Lung (tissue), 12 donors: Measurements from ENCODE around the gene LMOD3. TPM values are rescaled to one million over a fixed set of nuclear protein-coding genes. Genes with fewer than 3 reads are reported as not detected.
A peak's percentile ranks its signal among the peaks of the same experiment; 100 is the strongest.

Source experiments
- ATAC-seq: fragments of 200-7000 bp; cut with Tn5 transposase; one replicate; pipeline ENCODE4 v1.9.1; 2020; ENCODE audit warnings: moderate number of reproducible peaks; ENCODE audit not compliant: insufficient read depth, low FRiP score
- DNase-seq, 3 donors: peaks; one replicate each; pipeline ENCODE4 v3.0.0-alpha.2; 2013 to 2017
- H3K27ac ChIP-seq, 2 donors: one replicate each; pipeline ENCODE4 v1.5.1; 2013; ENCODE audit warnings: mild to moderate bottlenecking in 2 of 2, moderate library complexity in 2 of 2, control low read depth in 1 of 2, inconsistent platforms in 1 of 2, low read depth in 1 of 2, low read length in 1 of 2
- H3K27me3 ChIP-seq, 3 donors: one replicate each; pipeline ENCODE4 v1.5.1; 2013; ENCODE audit warnings: low read length in 2 of 3; ENCODE audit not compliant: control insufficient read depth in 3 of 3, insufficient read depth in 3 of 3
- H3K36me3 ChIP-seq, 4 donors: one replicate each; pipeline ENCODE4 v1.5.1; 2013; ENCODE audit warnings: low read length in 4 of 4, mild to moderate bottlenecking in 1 of 4, moderate library complexity in 1 of 4; ENCODE audit not compliant: control insufficient read depth in 4 of 4, insufficient read depth in 4 of 4
- H3K4me1 ChIP-seq, 5 donors: one replicate each; pipeline ENCODE4 v1.5.1; 2013; ENCODE audit warnings: low read length in 5 of 5, mild to moderate bottlenecking in 2 of 5, moderate library complexity in 1 of 5; ENCODE audit not compliant: control insufficient read depth in 5 of 5, insufficient read depth in 5 of 5
- H3K4me3 ChIP-seq: one replicate; pipeline ENCODE4 v1.5.1; 2013; ENCODE audit warnings: mild to moderate bottlenecking, control low read depth, moderate library complexity
- H3K9ac ChIP-seq, 2 donors: one replicate each; pipeline ENCODE4 v1.5.1; 2013; ENCODE audit warnings: low read length in 2 of 2, control low read depth in 1 of 2; ENCODE audit not compliant: insufficient read depth in 1 of 2
- H3K9me3 ChIP-seq, 4 donors: one replicate each; pipeline ENCODE4 v1.5.1; 2013; ENCODE audit warnings: low read length in 3 of 4, mild to moderate bottlenecking in 1 of 4, moderate library complexity in 1 of 4; ENCODE audit not compliant: control insufficient read depth in 4 of 4, insufficient read depth in 3 of 4
- CTCF ChIP-seq: IDR thresholded peaks from 2 replicates; pipeline ENCODE4 v1.5.1; 2012; ENCODE audit warnings: mild to moderate bottlenecking; ENCODE audit errors: control extremely low read depth, extremely low read depth
- WGBS, 2 donors: extraction: QIAGEN DNeasy Blood & Tissue Kit; methylation state at CpG; one replicate each; pipeline ENCODE4 v1.1.7; 2013; 5-methylcytosine and 5-hydroxymethylcytosine counted together
- polyA plus RNA-seq, 2 donors: library from polyadenylated mRNA; stranded (reverse); fragments of 200-250 nt; gene quantifications; one replicate each; pipeline ENCODE4 v1.2.1, GENCODE V29; 2013
- total RNA-seq, 2 donors: library from RNA; depleted of rRNA in 1 of 2; stranded (reverse); fragments of >200 nt in 1 of 2; gene quantifications; one replicate each; pipeline ENCODE4 v1.2.1, GENCODE V29; 2014 to 2021
- donor health status: control.
- donor health status: control.
- donor health status: Bipolar disorder and iron deficiency.
- donor health status: healthy.
- donor health status: DM: yes; HTN: yes; CAD: no.

The LMOD3 gene
- total and polyA plus RNA-seq, 4 donors, result 0.08 to 0.14 (median 0.12) TPM

- Histone ChIP-seq H3K4me1 (no peaks in the 10 kb centered on the region), H3K27me3 (no peaks in the 10 kb centered on the region), H3K36me3 (no peaks in the 10 kb centered on the region), H3K4me3 (no peak overlapping the region), H3K9ac (no peak overlapping the region), H3K9me3 (no peaks in the 10 kb centered on the region), H3K27ac (no peak overlapping the region)
- DNase-seq (no peak), ATAC-seq (no peak)
- TF ChIP-seq CTCF, result no peak
Measured at GRCh38 chr3:69130689-69131088, 8.3 kb upstream of the LMOD3 start.

GRCh38 chr3:69129531-69129930 lies 7.1 kb upstream of the LMOD3 start:
- Histone ChIP-seq H3K4me3 (no peak overlapping the region), H3K9me3 (no peaks in the 10 kb centered on the region), H3K9ac (no peak overlapping the region), H3K27ac (no peak overlapping the region), H3K27me3 (no peaks in the 10 kb centered on the region), H3K4me1 (no peaks in the 10 kb centered on the region), H3K36me3 (no peaks in the 10 kb centered on the region)
- DNase-seq (peak in 1 of 3 donors; percentile 40), ATAC-seq (peak; percentile 19)
- 20 to 25% methylated on average over 1 of the region's 1 CpG for WGBS, 2 donors
- no peak for TF ChIP-seq CTCF

GRCh38 chr3:69128509-69128908 lies 6.1 kb upstream of the LMOD3 start:
- H3K4me1 ChIP-seq, result no peaks in the 10 kb centered on the region
- H3K27me3 ChIP-seq, result no peaks in the 10 kb centered on the region
- H3K27ac ChIP-seq, result no peak overlapping the region
- no peak overlapping the region for H3K9ac ChIP-seq
- no peaks in the 10 kb centered on the region for H3K9me3 ChIP-seq
- no peak overlapping the region for H3K4me3 ChIP-seq
- no peak for TF ChIP-seq CTCF
- DNase-seq (no peak), ATAC-seq (no peak)
- H3K36me3 ChIP-seq, result no peaks in the 10 kb centered on the region

- no peaks in the 10 kb centered on the region for H3K9me3 ChIP-seq
- ATAC-seq, result no peak
Measured at GRCh38 chr3:69126999-69127398, 4.6 kb upstream of the LMOD3 start.

More at GRCh38 chr3:69126999-69127398, 4.6 kb upstream of the LMOD3 start:
- WGBS, 2 donors, result 79 to 89% methylated on average over 2 of the region's 2 CpGs
- H3K27ac ChIP-seq, result no peak overlapping the region
- H3K9ac ChIP-seq, result no peak overlapping the region
- no peaks in the 10 kb centered on the region for H3K36me3 ChIP-seq
- no peak overlapping the region for H3K4me3 ChIP-seq
- H3K27me3 ChIP-seq, result no peaks in the 10 kb centered on the region
- no peak for DNase-seq
- peaks cover 0 to 4% (median 0%) of the 10 kb centered on the region in 5 donors for H3K4me1 ChIP-seq
- TF ChIP-seq CTCF, result no peak
